HEK293 (cell line): ENCODE measurements around the gene HMCN2.

Experiments used
- CTCF ChIA-PET: fragments of 350-600 bp; formaldehyde crosslinking; extraction: SDS; loops from one replicate; lab custom pipeline; 2021; ENCODE audit warnings: antibody characterized with exemption; lab: Yijun Ruan, JAX
- POLR2A ChIA-PET: fragments of 300-600 bp; formaldehyde crosslinking; extraction: SDS; loops from one replicate; lab custom pipeline; 2020; ENCODE audit warnings: antibody characterized with exemption, inconsistent platforms; lab: Yijun Ruan, JAX
- H3K27ac ChIP-seq: fragments of 200-500 bp; sonication (Bioruptor generic); 2 replicates; pipeline ENCODE4 v1.5.1; 2014; ENCODE audit warnings: low read depth, low read length, control low read depth, inconsistent platforms; ENCODE audit errors: extremely low read depth
- H3K36me3 ChIP-seq, 2 experiments: fragments of 200-500 bp in 1 of 2; sonication (Bioruptor generic) in 1 of 2; 1 replicate in 1 of 2; 2 replicates in 1 of 2; pipeline ENCODE4 v1.5.1; 2014 to 2017; ENCODE audit warnings: inconsistent platforms in 2 of 2, low read length in 2 of 2; ENCODE audit not compliant: control insufficient read depth in 2 of 2, insufficient read depth in 1 of 2
- H3K4me1 ChIP-seq: fragments of 200-500 bp; sonication (Bioruptor generic); 2 replicates; pipeline ENCODE4 v1.5.1; 2014; ENCODE audit warnings: mild to moderate bottlenecking, low read length, inconsistent platforms; ENCODE audit not compliant: control insufficient read depth, insufficient read depth
- H3K4me3 ChIP-seq: 2 replicates; pipeline ENCODE4 v1.5.1; 2011; ENCODE audit warnings: low read depth, mild to moderate bottlenecking, control low read depth, low read length, moderate library complexity
- H3K9me3 ChIP-seq: fragments of 200-500 bp; sonication (Bioruptor generic); 2 replicates; pipeline ENCODE4 v1.5.1; 2014; ENCODE audit warnings: low read depth, low read length, inconsistent platforms; ENCODE audit not compliant: control insufficient read depth, insufficient read depth
- GFI1B ChIP-seq: fragments of 450-650 bp; formaldehyde crosslinking; IDR thresholded peaks from 2 replicates; pipeline ENCODE4 v1.5.1; 2016; ENCODE audit warnings: missing biosample characterization, missing genetic modification characterization
- MEIS1 ChIP-seq: sonication (generic); formaldehyde crosslinking; IDR thresholded peaks from 2 replicates; pipeline ENCODE4 v1.8.1; 2022; ENCODE audit warnings: missing genetic modification reagents, mild to moderate bottlenecking, borderline replicate concordance
- SETDB1 ChIP-seq: IDR thresholded peaks from one replicate; pipeline ENCODE4 v1.6.1; 2017; ENCODE audit warnings: mild to moderate bottlenecking, low read length, moderate library complexity, mixed read lengths; ENCODE audit not compliant: insufficient read length
- ZBTB10 ChIP-seq: fragments of 450-650 bp; formaldehyde crosslinking; IDR thresholded peaks from 2 replicates; pipeline ENCODE4 v1.5.1; 2016; ENCODE audit warnings: missing biosample characterization, missing genetic modification characterization
- ZBTB17 ChIP-seq: fragments of 450-650 bp; formaldehyde crosslinking; IDR thresholded peaks from 2 replicates; pipeline ENCODE4 v1.5.1; 2016; ENCODE audit warnings: missing biosample characterization, missing genetic modification characterization
- ZFHX2 ChIP-seq: fragments of 450-650 bp; formaldehyde crosslinking; conservative IDR thresholded peaks from 2 replicates; pipeline ENCODE4 v1.5.1; 2016; ENCODE audit warnings: missing biosample characterization, missing genetic modification characterization
- ZNF175 ChIP-seq: fragments of 450-650 bp; formaldehyde crosslinking; IDR thresholded peaks from 2 replicates; pipeline ENCODE4 v1.5.1; 2016; ENCODE audit warnings: missing biosample characterization, missing genetic modification characterization
- ZNF248 ChIP-seq: fragments of 450-650 bp; formaldehyde crosslinking; IDR thresholded peaks from 2 replicates; pipeline ENCODE4 v1.5.1; 2017; ENCODE audit warnings: missing biosample characterization, missing genetic modification characterization
- ZNF26 ChIP-seq: fragments of 450-650 bp; formaldehyde crosslinking; IDR thresholded peaks from 2 replicates; pipeline ENCODE4 v1.5.1; 2016; ENCODE audit warnings: missing biosample characterization, missing genetic modification characterization
- ZNF280C ChIP-seq: fragments of 450-650 bp; formaldehyde crosslinking; IDR thresholded peaks from 2 replicates; pipeline ENCODE4 v1.5.1; 2016; ENCODE audit warnings: missing biosample characterization, missing genetic modification characterization
- ZNF311 ChIP-seq: fragments of 450-650 bp; formaldehyde crosslinking; IDR thresholded peaks from 2 replicates; pipeline ENCODE4 v1.5.1; 2017; ENCODE audit warnings: missing biosample characterization, missing genetic modification characterization, borderline replicate concordance
- ZNF48 ChIP-seq: fragments of 450-650 bp; formaldehyde crosslinking; IDR thresholded peaks from 2 replicates; pipeline ENCODE4 v1.5.1; 2016; ENCODE audit warnings: missing biosample characterization, missing genetic modification characterization
- ZNF518A ChIP-seq: fragments of 450-650 bp; formaldehyde crosslinking; conservative IDR thresholded peaks from 2 replicates; pipeline ENCODE4 v1.5.1; 2016; ENCODE audit warnings: low read depth, missing biosample characterization, missing genetic modification characterization
- ZNF558 ChIP-seq: fragments of 450-650 bp; formaldehyde crosslinking; IDR thresholded peaks from 2 replicates; pipeline ENCODE4 v1.5.1; 2016; ENCODE audit warnings: missing biosample characterization, missing genetic modification characterization
- ZNF629 ChIP-seq: fragments of 450-650 bp; formaldehyde crosslinking; IDR thresholded peaks from 2 replicates; pipeline ENCODE4 v1.5.1; 2017; ENCODE audit warnings: missing biosample characterization, missing genetic modification characterization

The HMCN2 gene

GRCh38 chr9:130396581-130396980, 131.0 kb downstream of the HMCN2 start:
- POLR2A ChIA-PET = no interaction called here
- CTCF ChIA-PET = no interaction called here
- H3K27ac ChIP-seq = no peak overlapping the region
- TF ChIP-seq ZFHX2 (no peak), ZNF248 (no peak), SETDB1 (no peak), ZNF311 (tag by site-specific recombination) (no peak), ZNF48 (tag by site-specific recombination) (no peak), MEIS1 (CRISPR knock-in tag) (no peak), ZBTB10 (tag by site-specific recombination) (no peak), GFI1B (no peak), ZNF629 (tag by site-specific recombination) (no peak), ZBTB17 (no peak), ZNF26 (tag by site-specific recombination) (no peak), ZNF280C (tag by site-specific recombination) (no peak), ZNF518A (tag by site-specific recombination) (no peak), ZNF175 (tag by site-specific recombination) (no peak), ZNF558 (tag by site-specific recombination) (no peak)
- no peaks in the 10 kb centered on the region for H3K4me1 ChIP-seq
- H3K36me3 ChIP-seq = no peaks in the 10 kb centered on the region
- no peak overlapping the region for H3K4me3 ChIP-seq
- H3K9me3 ChIP-seq = no peaks in the 10 kb centered on the region
